ENCODE results near the gene CLDND2.

Gene CLDND2

DNA sequence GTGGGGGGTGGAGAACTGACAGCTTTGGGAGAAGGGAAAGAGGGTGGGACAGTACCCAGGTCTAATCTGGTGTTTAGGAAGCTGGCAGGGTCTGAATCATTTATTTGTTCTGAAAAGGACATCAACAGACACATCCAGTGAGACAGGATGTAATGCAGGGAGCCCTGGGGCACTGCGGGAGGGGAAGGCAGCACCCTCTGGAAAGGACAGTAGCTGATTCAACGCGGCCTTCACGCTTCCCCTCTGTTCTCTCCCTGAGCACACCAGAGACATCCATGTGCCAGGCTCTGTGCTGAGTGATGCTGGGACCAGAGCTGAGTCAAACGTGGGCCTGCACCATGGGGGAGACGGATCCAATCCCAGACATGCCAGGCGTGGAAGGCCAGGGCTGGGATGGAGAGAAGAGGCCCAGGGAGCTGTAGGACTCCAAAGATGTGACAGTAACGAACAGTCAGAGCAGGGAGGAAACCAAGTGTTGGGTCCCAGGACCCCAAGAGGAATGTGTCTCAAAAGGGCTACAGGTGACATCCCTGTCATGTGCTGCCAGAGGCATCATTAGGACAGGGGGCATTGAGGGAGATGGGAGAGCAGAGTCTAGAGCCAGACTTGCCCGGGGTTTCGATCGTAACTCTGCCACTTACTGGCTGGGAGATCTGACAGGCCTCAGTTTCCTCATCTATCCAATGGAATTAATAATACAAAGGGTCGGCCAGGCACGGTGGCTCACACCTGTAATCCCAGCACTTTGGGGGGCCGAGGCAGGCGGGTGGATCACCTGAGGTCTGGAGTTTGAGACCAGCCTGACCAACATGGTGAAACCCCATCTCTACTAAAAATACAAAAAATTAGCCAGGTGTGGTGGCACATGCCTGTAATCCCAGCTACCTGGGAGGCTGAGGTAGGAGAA, 4.3 kb downstream of the CLDND2 start:
- no peak for DNase-seq
- in situ Hi-C loops (cut with HindIII; ENCODE audit: low pct_ligation_motif_present, low pct_unique_long_range_greater_than_20kb, low sequenced_read_pairs), result no loop called here

- no peak for DNase-seq
- in situ Hi-C loops (cut with HindIII; ENCODE audit: low pct_ligation_motif_present, low pct_unique_long_range_greater_than_20kb, low sequenced_read_pairs), result no loop called here
Observed at GRCh38 chr19:51361239-51361638, 7.6 kb downstream of the CLDND2 start.

DNA sequence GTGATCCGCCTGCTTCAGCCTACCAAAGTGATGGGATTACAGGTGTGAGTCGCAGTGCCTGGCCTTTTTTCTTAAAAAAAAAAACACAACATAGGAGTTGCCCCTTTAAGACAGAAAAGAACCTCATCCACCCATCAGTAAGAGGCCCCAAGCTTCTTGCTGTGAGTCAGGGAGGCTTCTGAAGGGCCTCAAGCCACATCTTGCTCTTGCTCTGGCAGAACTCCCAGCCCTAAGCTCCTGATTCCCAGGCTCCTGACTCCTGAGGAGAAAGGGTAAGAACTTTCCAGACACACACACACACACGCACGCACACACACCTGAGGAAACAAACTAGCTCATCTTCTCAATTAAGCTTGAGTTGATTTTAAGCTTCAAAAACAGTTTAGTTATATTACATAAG, 9.5 kb downstream of the CLDND2 start:
- in situ Hi-C loops (cut with HindIII; ENCODE audit: low pct_ligation_motif_present, low pct_unique_long_range_greater_than_20kb, low sequenced_read_pairs), result no loop called here
- no peak for DNase-seq

GRCh38 chr19:51357952-51358351, 10.9 kb downstream of the CLDND2 start:
- no peak for DNase-seq
- in situ Hi-C loops (cut with HindIII; ENCODE audit: low pct_ligation_motif_present, low pct_unique_long_range_greater_than_20kb, low sequenced_read_pairs), result no loop called here

- in situ Hi-C loops (cut with HindIII; ENCODE audit: low pct_ligation_motif_present, low pct_unique_long_range_greater_than_20kb, low sequenced_read_pairs), result no loop called here
- no peak for DNase-seq
Observed at GRCh38 chr19:51356159-51356801, 12.5 kb downstream of the CLDND2 start.

- in situ Hi-C loops (cut with HindIII; ENCODE audit: low pct_ligation_motif_present, low pct_unique_long_range_greater_than_20kb, low sequenced_read_pairs), result no loop called here
- DNase-seq, result no peak
Observed at GRCh38 chr19:51354742-51355148, 14.1 kb downstream of the CLDND2 start.

DNA sequence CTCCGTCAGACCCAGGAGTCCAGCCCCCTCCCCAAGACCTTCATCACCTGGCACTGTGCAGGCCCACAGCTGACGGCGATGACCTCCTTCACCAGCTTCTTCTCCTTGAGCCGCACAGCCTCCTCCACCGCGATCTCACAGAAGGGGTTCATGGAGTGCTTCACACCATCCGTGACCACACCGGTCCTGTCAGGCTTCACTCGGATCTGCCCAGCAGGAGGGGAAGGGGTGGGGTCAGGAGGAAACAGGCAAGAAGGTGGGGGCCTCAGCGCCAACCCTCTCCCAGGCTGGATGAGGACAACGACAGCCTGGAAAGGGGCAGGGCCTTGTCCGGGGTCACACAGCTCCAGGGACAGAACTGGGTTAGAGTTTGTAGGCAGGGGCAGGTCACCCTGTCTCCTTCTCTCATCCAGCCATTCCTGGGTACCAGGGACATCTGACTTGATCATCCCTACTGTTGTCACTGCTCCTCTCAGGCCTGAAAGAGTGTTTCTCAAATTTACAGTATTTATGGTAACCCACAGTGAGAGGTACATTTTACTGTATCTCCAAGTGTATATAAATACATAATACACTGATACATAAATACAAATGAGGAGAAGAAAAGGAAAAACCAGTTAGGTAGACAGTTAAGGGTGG, 14.6 kb downstream of the CLDND2 start:
- no peak for DNase-seq
- in situ Hi-C loops (cut with HindIII; ENCODE audit: low pct_ligation_motif_present, low pct_unique_long_range_greater_than_20kb, low sequenced_read_pairs), result no loop called here

- in situ Hi-C loops (cut with HindIII; ENCODE audit: low pct_ligation_motif_present, low pct_unique_long_range_greater_than_20kb, low sequenced_read_pairs), result no loop called here
- DNase-seq, result no peak
Observed at GRCh38 chr19:51352783-51353360, 15.9 kb downstream of the CLDND2 start.

DNA sequence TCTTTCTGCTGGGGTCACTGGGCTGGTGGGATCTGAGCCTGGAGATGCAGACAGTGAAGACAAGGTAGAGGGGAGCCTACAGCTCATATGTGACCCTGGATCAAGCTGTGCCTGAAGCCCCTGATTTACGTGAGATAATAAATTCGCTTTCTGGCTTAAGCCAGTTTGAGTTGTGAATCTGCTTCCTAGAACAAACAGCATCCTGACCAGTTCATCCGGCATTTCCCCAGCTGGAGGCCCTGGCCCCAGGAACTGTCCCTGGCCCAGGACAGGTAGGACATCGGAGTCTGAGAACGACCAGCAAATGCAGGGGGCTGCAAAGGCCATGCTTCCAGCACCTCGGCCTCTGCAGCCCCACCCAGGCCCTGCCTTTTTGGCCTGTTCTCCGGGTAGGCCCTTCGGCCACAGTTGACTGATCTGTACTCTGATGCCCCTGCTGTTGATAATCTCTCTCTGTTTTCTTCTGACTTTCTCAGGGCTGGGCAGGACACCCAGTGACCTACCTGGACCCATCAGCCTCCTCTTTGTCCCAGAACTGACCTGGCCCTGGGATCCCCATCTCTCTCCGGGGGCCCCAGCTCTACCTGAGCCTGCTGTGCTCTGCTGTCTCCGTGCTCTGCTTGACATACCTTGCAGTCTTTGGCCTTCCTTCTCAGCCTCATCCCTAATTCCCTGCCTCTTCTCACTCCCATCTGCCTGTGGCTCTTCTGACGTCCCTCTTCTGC, 17.4 kb downstream of the CLDND2 start:
- in situ Hi-C loops (cut with HindIII; ENCODE audit: low pct_ligation_motif_present, low pct_unique_long_range_greater_than_20kb, low sequenced_read_pairs), result no loop called here
- DNase-seq, result no peak

DNA sequence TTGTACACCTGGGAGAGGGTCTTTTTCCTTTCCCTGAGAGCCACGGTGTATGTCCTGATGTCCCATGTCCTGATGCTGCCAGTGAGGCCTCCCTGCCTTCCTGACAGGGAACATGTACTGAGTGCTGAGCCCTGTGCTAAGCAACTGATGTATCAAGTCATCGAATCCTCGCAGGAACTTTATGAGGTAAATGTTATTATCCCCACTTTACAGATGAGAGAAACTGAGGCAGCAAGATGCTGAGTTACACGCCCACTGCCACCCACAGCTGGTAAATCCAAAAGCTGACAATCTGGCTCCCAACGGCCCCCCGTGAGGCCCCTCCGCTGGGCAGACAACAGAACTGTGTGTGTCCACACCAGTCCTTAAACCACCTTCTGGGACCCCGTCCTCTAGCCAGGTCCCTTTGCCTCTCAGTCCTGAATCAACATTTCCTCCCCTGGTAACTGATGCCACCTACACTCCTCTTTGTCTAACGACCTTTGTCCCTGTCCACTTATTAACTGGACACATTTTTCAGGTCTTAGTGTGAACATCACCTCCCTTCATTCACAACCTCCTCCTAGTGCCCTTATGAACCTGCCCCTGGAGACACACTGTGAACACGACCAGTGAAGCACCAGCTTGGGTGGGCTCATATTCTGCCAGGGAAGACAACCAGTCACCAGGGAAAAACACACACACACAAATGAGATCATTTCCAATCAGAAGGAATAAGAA, 21.4 kb downstream of the CLDND2 start:
- DNase-seq, result no peak
- in situ Hi-C loops (cut with HindIII; ENCODE audit: low pct_ligation_motif_present, low pct_unique_long_range_greater_than_20kb, low sequenced_read_pairs), result no loop called here

- DNase-seq, result no peak
- in situ Hi-C loops (cut with HindIII; ENCODE audit: low pct_ligation_motif_present, low pct_unique_long_range_greater_than_20kb, low sequenced_read_pairs), result no loop called here
Observed at GRCh38 chr19:51346742-51347141, 22.1 kb downstream of the CLDND2 start.

- no peak for DNase-seq
- in situ Hi-C loops (cut with HindIII; ENCODE audit: low pct_ligation_motif_present, low pct_unique_long_range_greater_than_20kb, low sequenced_read_pairs), result no loop called here
Observed at GRCh38 chr19:51345076-51345620, 23.7 kb downstream of the CLDND2 start.

GRCh38 chr19:51342631-51343569, 25.9 kb downstream of the CLDND2 start:
- in situ Hi-C loops (cut with HindIII; ENCODE audit: low pct_ligation_motif_present, low pct_unique_long_range_greater_than_20kb, low sequenced_read_pairs), result no loop called here

GRCh38 chr19:51341976-51342580, 26.7 kb downstream of the CLDND2 start, which contains the start of gene VSIG10L:
Gene VSIG10L (minus strand): TSS chr19:51342139. CDS start chr19:51342124, 15 bp downstream.
- no peak for DNase-seq
- in situ Hi-C loops (cut with HindIII; ENCODE audit: low pct_ligation_motif_present, low pct_unique_long_range_greater_than_20kb, low sequenced_read_pairs), result no loop called here

More at GRCh38 chr19:51342631-51343569, 25.9 kb downstream of the CLDND2 start:
- DNase-seq, result no peak

- no peak for DNase-seq
- in situ Hi-C loops (cut with HindIII; ENCODE audit: low pct_ligation_motif_present, low pct_unique_long_range_greater_than_20kb, low sequenced_read_pairs), result no loop called here
Observed at GRCh38 chr19:51341066-51341465, 27.7 kb downstream of the CLDND2 start.
